Testis (tissue), 3 donors: Measurements from ENCODE around the gene TDRD9. TPM values are rescaled to one million over a fixed set of nuclear protein-coding genes. Genes with fewer than 3 reads are reported as not detected.

Experiments
- DNase-seq: peaks from one replicate; pipeline ENCODE4 v3.0.0-alpha.2; 2019
- H3K27ac ChIP-seq, 2 donors: fragments of 200-600 bp; sonication (generic); one replicate each; pipeline ENCODE4 v1.5.1; 2019
- H3K27me3 ChIP-seq: fragments of 200-600 bp; sonication (generic); one replicate; pipeline ENCODE4 v1.5.1; 2019
- H3K36me3 ChIP-seq: fragments of 200-600 bp; sonication (generic); one replicate; pipeline ENCODE4 v1.5.1; 2017; ENCODE audit warnings: low read depth; ENCODE audit errors: missing control alignments
- H3K4me1 ChIP-seq: fragments of 200-600 bp; sonication (generic); one replicate; pipeline ENCODE4 v1.5.1; 2019
- H3K4me3 ChIP-seq, 2 donors: fragments of 200-600 bp; sonication (generic); one replicate each; pipeline ENCODE4 v1.5.1; 2017 to 2019
- H3K9me3 ChIP-seq: fragments of 200-600 bp; sonication (generic); one replicate; pipeline ENCODE4 v1.5.1; 2017
- CTCF ChIP-seq, 3 experiments: fragments of 450-650 bp in 2 of 3; fragments of 200-600 bp in 1 of 3; sonication (generic) in 1 of 3; IDR thresholded peaks; one replicate each; pipeline ENCODE4 v1.5.1; 2016 to 2019; ENCODE audit warnings: antibody characterized with exemption in 3 of 3, mild to moderate bottlenecking in 2 of 3, moderate library complexity in 1 of 3
- POLR2A ChIP-seq: fragments of 450-650 bp; IDR thresholded peaks from one replicate; pipeline ENCODE4 v1.6.1; 2017; ENCODE audit warnings: antibody characterized with exemption, mild to moderate bottlenecking, moderate library complexity
- WGBS, 2 donors: methylation state at CpG; one replicate each; pipeline ENCODE4 v1.1.5; 2018; 5-methylcytosine and 5-hydroxymethylcytosine counted together
- intact Hi-C: fragments of 100-400 bp; cut with DNase I; formaldehyde crosslinking; loops from one replicate; pipeline ENCODE4 v1.15.1; 2023; ENCODE audit warnings: low total_unique reads
- polyA plus RNA-seq: library from polyadenylated mRNA; stranded (reverse); fragments of 350-450 nt; fragmentation: Illumina TruSeq; extraction: RNeasy Lipid Tissue Mini Kit (QIAGEN cat#74804); gene quantifications from one replicate; pipeline ENCODE4 v1.2.3, GENCODE V29; 2014; ENCODE audit warnings: low read depth, low replicate concordance; ENCODE audit not compliant: insufficient read depth
- total RNA-seq, 2 donors: library from RNA; depleted of rRNA; stranded (reverse); fragments of >200 nt; gene quantifications; one replicate each; pipeline ENCODE4 v1.2.3, GENCODE V29; 2016

Gene TDRD9
- total and polyA plus RNA-seq, 3 donors from 2014 or later: 41.8 to 72.8 (median 68.5) TPM

GRCh38 chr14:103941973-103942736 lies 13.9 kb downstream of the TDRD9 start, which contains the start of gene RD3L:
Gene RD3L (minus strand): TSS chr14:103942529. CDS start chr14:103941695, 834 bp downstream.
- no peaks in the 10 kb centered on the region for H3K27me3 ChIP-seq
- no peaks in the 10 kb centered on the region for H3K36me3 ChIP-seq
- 86 to 89% methylated on average over 14 of the region's 14 CpGs for WGBS, 2 donors
- intact Hi-C loops: no loop called here
- no peak for TF ChIP-seq CTCF (IDR thresholded peaks at IDR 0.05)
- TF ChIP-seq POLR2A: no peak
- DNase-seq: no peak
- no peak within 1 kb of the TSS for H3K27ac ChIP-seq
- H3K9me3 ChIP-seq: no peaks in the 10 kb centered on the region
- H3K4me3 ChIP-seq: no peak within 1 kb of the TSS
- no peaks in the 10 kb centered on the region for H3K4me1 ChIP-seq

GRCh38 chr14:103943673-103944072 lies 15.4 kb downstream of the TDRD9 start:
- intact Hi-C loops: no loop called here
- 53 to 69% methylated on average over 5 of the region's 5 CpGs for WGBS, 2 donors
- no peaks in the 10 kb centered on the region for H3K36me3 ChIP-seq
- H3K4me3 ChIP-seq: no peak overlapping the region
- H3K27me3 ChIP-seq: no peaks in the 10 kb centered on the region
- TF ChIP-seq CTCF (IDR thresholded peaks at IDR 0.05) (no peak), POLR2A (no peak)
- no peaks in the 10 kb centered on the region for H3K4me1 ChIP-seq
- H3K27ac ChIP-seq: no peak overlapping the region
- no peak for DNase-seq
- no peaks in the 10 kb centered on the region for H3K9me3 ChIP-seq

- intact Hi-C loops: no loop called here
Observed at GRCh38 chr14:103946975-103947374, 18.7 kb downstream of the TDRD9 start.

GRCh38 chr14:103948442-103948841 lies 20.2 kb downstream of the TDRD9 start:
- Histone ChIP-seq H3K9me3 (no peaks in the 10 kb centered on the region), H3K4me3 (no peak overlapping the region), H3K27me3 (no peaks in the 10 kb centered on the region), H3K27ac (no peak overlapping the region), H3K36me3 (no peaks in the 10 kb centered on the region), H3K4me1 (no peaks in the 10 kb centered on the region)
- TF ChIP-seq CTCF (IDR thresholded peaks at IDR 0.05): no peak
- no peak for TF ChIP-seq POLR2A
- intact Hi-C loops: no loop called here
- WGBS, 2 donors: 79 to 88% methylated on average over 2 of the region's 2 CpGs
- DNase-seq: no peak

More at GRCh38 chr14:103946975-103947374, 18.7 kb downstream of the TDRD9 start:
- WGBS, 2 donors: 93 to 98% methylated on average over 2 of the region's 2 CpGs
- no peaks in the 10 kb centered on the region for H3K27me3 ChIP-seq
- no peak overlapping the region for H3K4me3 ChIP-seq
- H3K27ac ChIP-seq: no peak overlapping the region
- no peak for DNase-seq
- no peaks in the 10 kb centered on the region for H3K4me1 ChIP-seq
- no peaks in the 10 kb centered on the region for H3K9me3 ChIP-seq
- TF ChIP-seq CTCF (IDR thresholded peaks at IDR 0.05) (no peak), POLR2A (no peak)
- no peaks in the 10 kb centered on the region for H3K36me3 ChIP-seq
